GM18508 (cell line): ENCODE measurements around the gene SOD3.

Experiments used
- ATAC-seq: cut with Tn5 transposase; IDR thresholded peaks from one replicate; pipeline ENCODE4 v1.9.1; 2021; ENCODE audit warnings: moderate number of reproducible peaks; ENCODE audit not compliant: insufficient read depth, unreplicated experiment

SOD3 gene

GRCh38 chr4:24800325-24800895, 5.0 kb downstream of the SOD3 start:
- no peak for ATAC-seq

GRCh38 chr4:24801136-24801855, 5.9 kb downstream of the SOD3 start:
- no peak for ATAC-seq

- no peak for ATAC-seq
Observed at GRCh38 chr4:24802648-24803047, 7.3 kb downstream of the SOD3 start.

- no peak for ATAC-seq
Observed at GRCh38 chr4:24805067-24805466, 9.7 kb downstream of the SOD3 start.

- no peak for ATAC-seq
Observed at GRCh38 chr4:24805566-24805965, 10.2 kb downstream of the SOD3 start.

GRCh38 chr4:24806206-24806990, 11.0 kb downstream of the SOD3 start:
- no peak for ATAC-seq

GRCh38 chr4:24807611-24808010, 12.2 kb downstream of the SOD3 start:
- ATAC-seq = no peak

GRCh38 chr4:24808261-24808660, 12.9 kb downstream of the SOD3 start:
- no peak for ATAC-seq

GRCh38 chr4:24808955-24809354, 13.6 kb downstream of the SOD3 start:
- ATAC-seq = no peak

GRCh38 chr4:24809376-24809775, 14.0 kb downstream of the SOD3 start:
- no peak for ATAC-seq

GRCh38 chr4:24809815-24810405, 14.5 kb downstream of the SOD3 start:
- ATAC-seq = no peak

- no peak for ATAC-seq
Observed at GRCh38 chr4:24810871-24811631, 15.7 kb downstream of the SOD3 start.

GRCh38 chr4:24813732-24814131, 18.4 kb downstream of the SOD3 start:
- no peak for ATAC-seq

- no peak for ATAC-seq
Observed at GRCh38 chr4:24816797-24817196, 21.4 kb downstream of the SOD3 start.

GRCh38 chr4:24820541-24820940, 25.2 kb downstream of the SOD3 start:
- no peak for ATAC-seq

- no peak for ATAC-seq
Observed at GRCh38 chr4:24824720-24825119, 29.3 kb downstream of the SOD3 start.

- ATAC-seq = no peak
Observed at GRCh38 chr4:24831637-24832036, 36.3 kb downstream of the SOD3 start.

GRCh38 chr4:24835696-24836095, 40.3 kb downstream of the SOD3 start:
- no peak for ATAC-seq

GRCh38 chr4:24836661-24837242, 41.4 kb downstream of the SOD3 start:
- no peak for ATAC-seq

- no peak for ATAC-seq
Observed at GRCh38 chr4:24837336-24837735, 42.0 kb downstream of the SOD3 start.
